HEK293 (cell line): ENCODE measurements around the gene MAP3K5.

Experiments used
- EGR2 ChIP-seq: fragments of 450-650 bp; formaldehyde crosslinking; IDR thresholded peaks from 2 replicates; pipeline ENCODE4 v1.5.1; 2016; ENCODE audit warnings: low read depth, missing biosample characterization, missing genetic modification characterization
- INSM2 ChIP-seq: fragments of 450-650 bp; formaldehyde crosslinking; IDR thresholded peaks from 2 replicates; pipeline ENCODE4 v1.5.1; 2016; ENCODE audit warnings: missing biosample characterization, missing genetic modification characterization
- KLF10 ChIP-seq: fragments of 450-650 bp; IDR thresholded peaks from 2 replicates; pipeline ENCODE4 v1.5.1; 2018; ENCODE audit warnings: missing biosample characterization, mild to moderate bottlenecking, missing genetic modification characterization
- OVOL3 ChIP-seq: fragments of 450-650 bp; formaldehyde crosslinking; IDR thresholded peaks from 2 replicates; pipeline ENCODE4 v1.5.1; 2016; ENCODE audit warnings: missing biosample characterization, missing genetic modification characterization
- ZFP69B ChIP-seq: fragments of 450-650 bp; formaldehyde crosslinking; IDR thresholded peaks from 2 replicates; pipeline ENCODE4 v1.5.1; 2016; ENCODE audit warnings: missing biosample characterization, missing genetic modification characterization
- ZNF114 ChIP-seq: fragments of 450-650 bp; formaldehyde crosslinking; IDR thresholded peaks from 2 replicates; pipeline ENCODE4 v1.5.0; 2017; ENCODE audit warnings: missing biosample characterization, missing genetic modification characterization
- ZNF121 ChIP-seq: fragments of 450-650 bp; formaldehyde crosslinking; IDR thresholded peaks from 2 replicates; pipeline ENCODE4 v1.5.1; 2016; ENCODE audit warnings: missing biosample characterization, missing genetic modification characterization
- ZNF133 ChIP-seq: fragments of 450-650 bp; formaldehyde crosslinking; IDR thresholded peaks from 2 replicates; pipeline ENCODE4 v1.5.1; 2016; ENCODE audit warnings: missing biosample characterization, missing genetic modification characterization
- ZNF26 ChIP-seq: fragments of 450-650 bp; formaldehyde crosslinking; IDR thresholded peaks from 2 replicates; pipeline ENCODE4 v1.5.1; 2016; ENCODE audit warnings: missing biosample characterization, missing genetic modification characterization
- ZNF350 ChIP-seq: fragments of 450-650 bp; formaldehyde crosslinking; IDR thresholded peaks from 2 replicates; pipeline ENCODE4 v1.5.0; 2017; ENCODE audit warnings: missing biosample characterization, mild to moderate bottlenecking, missing genetic modification characterization
- ZNF518A ChIP-seq: fragments of 450-650 bp; formaldehyde crosslinking; conservative IDR thresholded peaks from 2 replicates; pipeline ENCODE4 v1.5.1; 2016; ENCODE audit warnings: low read depth, missing biosample characterization, missing genetic modification characterization
- ZNF521 ChIP-seq: fragments of 450-650 bp; formaldehyde crosslinking; IDR thresholded peaks from 2 replicates; pipeline ENCODE4 v1.5.1; 2017; ENCODE audit warnings: missing biosample characterization, mild to moderate bottlenecking, missing genetic modification characterization
- ZNF529 ChIP-seq: fragments of 450-650 bp; formaldehyde crosslinking; IDR thresholded peaks from 2 replicates; pipeline ENCODE4 v1.5.1; 2017; ENCODE audit warnings: missing genetic modification characterization, missing biosample characterization; ENCODE audit not compliant: insufficient replicate concordance
- ZNF544 ChIP-seq: fragments of 450-650 bp; formaldehyde crosslinking; IDR thresholded peaks from 2 replicates; pipeline ENCODE4 v1.5.0; 2017; ENCODE audit warnings: missing biosample characterization, missing genetic modification characterization
- ZNF555 ChIP-seq: fragments of 450-650 bp; formaldehyde crosslinking; conservative IDR thresholded peaks from 2 replicates; pipeline ENCODE4 v1.5.1; 2017; ENCODE audit warnings: missing biosample characterization, mild to moderate bottlenecking, missing genetic modification characterization, inconsistent platforms
- ZNF561 ChIP-seq: fragments of 450-650 bp; IDR thresholded peaks from 2 replicates; pipeline ENCODE4 v1.5.1; 2018; ENCODE audit warnings: missing biosample characterization, missing genetic modification characterization, borderline replicate concordance
- ZNF580 ChIP-seq: fragments of 450-650 bp; formaldehyde crosslinking; IDR thresholded peaks from 2 replicates; pipeline ENCODE4 v1.5.1; 2016; ENCODE audit warnings: missing biosample characterization, missing genetic modification characterization
- ZNF600 ChIP-seq: fragments of 450-650 bp; formaldehyde crosslinking; IDR thresholded peaks from 2 replicates; pipeline ENCODE4 v1.5.1; 2016; ENCODE audit warnings: missing biosample characterization, missing genetic modification characterization
- ZNF624 ChIP-seq: fragments of 450-650 bp; formaldehyde crosslinking; IDR thresholded peaks from 2 replicates; pipeline ENCODE4 v1.5.1; 2017; ENCODE audit warnings: missing biosample characterization, missing genetic modification characterization
- ZNF660 ChIP-seq: fragments of 450-650 bp; IDR thresholded peaks from 2 replicates; pipeline ENCODE4 v1.5.1; 2018; ENCODE audit warnings: missing biosample characterization, mild to moderate bottlenecking, missing genetic modification characterization
- ZNF768 ChIP-seq: fragments of 450-650 bp; formaldehyde crosslinking; IDR thresholded peaks from 2 replicates; pipeline ENCODE4 v1.5.1; 2018; ENCODE audit warnings: missing biosample characterization, mild to moderate bottlenecking, missing genetic modification characterization
- ZNF776 ChIP-seq: fragments of 450-650 bp; formaldehyde crosslinking; IDR thresholded peaks from 2 replicates; pipeline ENCODE4 v1.5.0; 2017; ENCODE audit warnings: missing biosample characterization, missing genetic modification characterization, borderline replicate concordance
- ZNF785 ChIP-seq: fragments of 450-650 bp; formaldehyde crosslinking; IDR thresholded peaks from 2 replicates; pipeline ENCODE4 v1.5.1; 2016; ENCODE audit warnings: missing biosample characterization, missing genetic modification characterization
- ZSCAN16 ChIP-seq: fragments of 450-650 bp; formaldehyde crosslinking; IDR thresholded peaks from 2 replicates; pipeline ENCODE4 v1.5.1; 2016; ENCODE audit warnings: missing biosample characterization, missing genetic modification characterization
- ZSCAN30 ChIP-seq: fragments of 450-650 bp; IDR thresholded peaks from 2 replicates; pipeline ENCODE4 v1.5.1; 2018; ENCODE audit warnings: missing biosample characterization, mild to moderate bottlenecking, missing genetic modification characterization, moderate library complexity
- TF ChIP-seq, protein P1 (sequence below): fragments of 450-650 bp; formaldehyde crosslinking; IDR thresholded peaks from 2 replicates; pipeline ENCODE4 v1.5.1; 2016; ENCODE audit warnings: missing biosample characterization, missing genetic modification characterization
- TF ChIP-seq, protein P2 (sequence below): fragments of 450-650 bp; formaldehyde crosslinking; IDR thresholded peaks from 2 replicates; pipeline ENCODE4 v1.5.1; 2017; ENCODE audit warnings: missing biosample characterization, missing genetic modification characterization

Gene MAP3K5

DNA sequence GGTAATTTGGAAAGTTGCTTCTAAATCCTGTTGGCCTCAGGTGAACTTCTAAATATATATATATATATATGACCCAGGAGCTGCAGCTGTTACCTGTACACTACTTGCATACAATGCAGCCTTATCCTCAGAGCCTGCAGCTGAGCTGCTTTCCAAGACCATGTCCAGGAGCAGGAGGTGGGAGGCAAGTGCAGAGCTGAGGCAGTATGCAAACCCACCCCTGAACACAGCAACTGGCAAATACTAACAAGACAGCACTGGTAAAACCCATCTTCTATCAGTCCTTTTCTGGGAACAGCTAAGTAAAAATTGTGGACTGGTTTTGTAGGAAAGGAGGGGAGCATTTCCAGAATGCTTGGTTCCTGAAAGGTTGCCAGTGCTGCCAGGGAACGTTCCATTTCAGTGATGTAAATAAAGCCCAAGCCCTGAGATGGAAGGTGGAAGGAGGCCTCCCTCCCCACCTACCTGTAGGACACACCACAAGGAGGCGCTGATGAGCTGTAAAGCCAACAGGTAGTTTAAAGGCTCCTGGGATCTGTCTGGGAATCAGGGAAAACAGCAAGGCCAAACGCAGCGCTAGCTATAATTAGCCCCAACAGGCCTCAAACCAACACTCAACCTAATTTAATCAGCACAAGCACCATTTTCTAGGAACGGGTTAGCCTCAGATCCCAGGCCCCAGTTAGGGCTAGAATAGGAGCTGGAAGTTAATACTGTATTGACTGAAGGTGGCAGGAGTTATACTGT lies 148.3 kb downstream of the MAP3K5 start (continued):
- TF ChIP-seq ZNF114 (tag by site-specific recombination) (no peak), ZNF785 (tag by site-specific recombination) (no peak), EGR2 (tag by site-specific recombination) (no peak), ZNF660 (tag by site-specific recombination) (peak; percentile 87), ZNF26 (no peak), ZNF544 (tag by site-specific recombination) (no peak), INSM2 (no peak), KLF10 (tag by site-specific recombination) (no peak), ZNF624 (no peak), ZNF350 (tag by site-specific recombination) (no peak), ZNF561 (tag by site-specific recombination) (peak; percentile 66), ZNF518A (no peak), ZNF776 (tag by site-specific recombination) (no peak), ZSCAN16 (tag by site-specific recombination) (no peak), ZNF600 (peak; percentile 92), ZNF121 (tag by site-specific recombination) (no peak), ZNF133 (tag by site-specific recombination) (no peak), ZSCAN30 (tag by site-specific recombination) (peak; percentile 89), ZNF555 (tag by site-specific recombination) (no peak), ZNF529 (tag by site-specific recombination) (no peak), ZNF768 (no peak), ZFP69B (tag by site-specific recombination) (no peak), OVOL3 (tag by site-specific recombination) (no peak), ZNF521 (tag by site-specific recombination) (no peak), ZNF580 (tag by site-specific recombination) (no peak)
- TF ChIP-seq, protein P1, sequence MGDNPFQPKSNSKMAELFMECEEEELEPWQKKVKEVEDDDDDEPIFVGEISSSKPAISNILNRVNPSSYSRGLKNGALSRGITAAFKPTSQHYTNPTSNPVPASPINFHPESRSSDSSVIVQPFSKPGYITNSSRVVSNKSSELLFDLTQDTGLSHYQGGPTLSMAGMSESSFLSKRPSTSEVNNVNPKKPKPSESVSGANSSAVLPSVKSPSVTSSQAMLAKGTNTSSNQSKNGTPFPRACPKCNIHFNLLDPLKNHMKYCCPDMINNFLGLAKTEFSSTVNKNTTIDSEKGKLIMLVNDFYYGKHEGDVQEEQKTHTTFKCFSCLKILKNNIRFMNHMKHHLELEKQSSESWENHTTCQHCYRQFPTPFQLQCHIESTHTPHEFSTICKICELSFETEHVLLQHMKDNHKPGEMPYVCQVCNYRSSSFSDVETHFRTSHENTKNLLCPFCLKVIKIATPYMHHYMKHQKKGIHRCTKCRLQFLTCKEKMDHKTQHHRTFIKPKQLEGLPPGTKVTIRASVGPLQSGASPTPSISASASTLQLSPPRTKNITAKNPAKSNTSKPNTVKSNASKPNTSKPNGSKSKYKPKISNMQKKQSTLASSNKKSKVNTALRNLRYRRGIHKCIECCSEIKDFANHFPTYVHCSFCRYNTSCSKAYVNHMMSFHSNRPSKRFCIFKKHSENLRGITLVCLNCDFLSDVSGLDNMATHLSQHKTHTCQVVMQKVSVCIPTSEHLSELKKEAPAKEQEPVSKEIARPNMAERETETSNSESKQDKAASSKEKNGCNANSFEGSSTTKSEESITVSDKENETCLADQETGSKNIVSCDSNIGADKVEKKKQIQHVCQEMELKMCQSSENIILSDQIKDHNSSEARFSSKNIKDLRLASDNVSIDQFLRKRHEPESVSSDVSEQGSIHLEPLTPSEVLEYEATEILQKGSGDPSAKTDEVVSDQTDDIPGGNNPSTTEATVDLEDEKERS (tag by site-specific recombination) = no peak
- TF ChIP-seq, protein P2, sequence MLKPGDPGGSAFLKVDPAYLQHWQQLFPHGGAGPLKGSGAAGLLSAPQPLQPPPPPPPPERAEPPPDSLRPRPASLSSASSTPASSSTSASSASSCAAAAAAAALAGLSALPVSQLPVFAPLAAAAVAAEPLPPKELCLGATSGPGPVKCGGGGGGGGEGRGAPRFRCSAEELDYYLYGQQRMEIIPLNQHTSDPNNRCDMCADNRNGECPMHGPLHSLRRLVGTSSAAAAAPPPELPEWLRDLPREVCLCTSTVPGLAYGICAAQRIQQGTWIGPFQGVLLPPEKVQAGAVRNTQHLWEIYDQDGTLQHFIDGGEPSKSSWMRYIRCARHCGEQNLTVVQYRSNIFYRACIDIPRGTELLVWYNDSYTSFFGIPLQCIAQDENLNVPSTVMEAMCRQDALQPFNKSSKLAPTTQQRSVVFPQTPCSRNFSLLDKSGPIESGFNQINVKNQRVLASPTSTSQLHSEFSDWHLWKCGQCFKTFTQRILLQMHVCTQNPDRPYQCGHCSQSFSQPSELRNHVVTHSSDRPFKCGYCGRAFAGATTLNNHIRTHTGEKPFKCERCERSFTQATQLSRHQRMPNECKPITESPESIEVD (tag by site-specific recombination) = no peak
